Measurements from ENCODE around the gene VTN.
A peak's percentile ranks its signal among the peaks of the same experiment; 100 is the strongest.

Gene VTN

GRCh38 chr17:28318759-28319597 lies 51.1 kb downstream of the VTN start, which contains the start of gene TMEM97:
Gene TMEM97 (plus strand): TSS chr17:28319200. CDS start chr17:28319240, 40 bp downstream.
- DNase-seq (ENCODE audit: low read depth), result peak; percentile 91

GRCh38 chr17:28317966-28318758 lies 51.9 kb downstream of the VTN start:
- DNase-seq (ENCODE audit: low read depth), result no peak

Measured in T-helper 22 cell (primary cell).